HG02981 (cell line): ENCODE results near the gene NRDC.
A peak's percentile ranks its signal among the peaks of the same experiment; 100 is the strongest.

Experiments
- ATAC-seq: cut with Tn5 transposase; IDR thresholded peaks from one replicate; pipeline ENCODE4 v1.9.1; 2021; ENCODE audit warnings: mild to moderate bottlenecking, moderate library complexity; ENCODE audit not compliant: unreplicated experiment

Gene NRDC, protein sequence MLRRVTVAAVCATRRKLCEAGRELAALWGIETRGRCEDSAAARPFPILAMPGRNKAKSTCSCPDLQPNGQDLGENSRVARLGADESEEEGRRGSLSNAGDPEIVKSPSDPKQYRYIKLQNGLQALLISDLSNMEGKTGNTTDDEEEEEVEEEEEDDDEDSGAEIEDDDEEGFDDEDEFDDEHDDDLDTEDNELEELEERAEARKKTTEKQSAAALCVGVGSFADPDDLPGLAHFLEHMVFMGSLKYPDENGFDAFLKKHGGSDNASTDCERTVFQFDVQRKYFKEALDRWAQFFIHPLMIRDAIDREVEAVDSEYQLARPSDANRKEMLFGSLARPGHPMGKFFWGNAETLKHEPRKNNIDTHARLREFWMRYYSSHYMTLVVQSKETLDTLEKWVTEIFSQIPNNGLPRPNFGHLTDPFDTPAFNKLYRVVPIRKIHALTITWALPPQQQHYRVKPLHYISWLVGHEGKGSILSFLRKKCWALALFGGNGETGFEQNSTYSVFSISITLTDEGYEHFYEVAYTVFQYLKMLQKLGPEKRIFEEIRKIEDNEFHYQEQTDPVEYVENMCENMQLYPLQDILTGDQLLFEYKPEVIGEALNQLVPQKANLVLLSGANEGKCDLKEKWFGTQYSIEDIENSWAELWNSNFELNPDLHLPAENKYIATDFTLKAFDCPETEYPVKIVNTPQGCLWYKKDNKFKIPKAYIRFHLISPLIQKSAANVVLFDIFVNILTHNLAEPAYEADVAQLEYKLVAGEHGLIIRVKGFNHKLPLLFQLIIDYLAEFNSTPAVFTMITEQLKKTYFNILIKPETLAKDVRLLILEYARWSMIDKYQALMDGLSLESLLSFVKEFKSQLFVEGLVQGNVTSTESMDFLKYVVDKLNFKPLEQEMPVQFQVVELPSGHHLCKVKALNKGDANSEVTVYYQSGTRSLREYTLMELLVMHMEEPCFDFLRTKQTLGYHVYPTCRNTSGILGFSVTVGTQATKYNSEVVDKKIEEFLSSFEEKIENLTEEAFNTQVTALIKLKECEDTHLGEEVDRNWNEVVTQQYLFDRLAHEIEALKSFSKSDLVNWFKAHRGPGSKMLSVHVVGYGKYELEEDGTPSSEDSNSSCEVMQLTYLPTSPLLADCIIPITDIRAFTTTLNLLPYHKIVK

DNA sequence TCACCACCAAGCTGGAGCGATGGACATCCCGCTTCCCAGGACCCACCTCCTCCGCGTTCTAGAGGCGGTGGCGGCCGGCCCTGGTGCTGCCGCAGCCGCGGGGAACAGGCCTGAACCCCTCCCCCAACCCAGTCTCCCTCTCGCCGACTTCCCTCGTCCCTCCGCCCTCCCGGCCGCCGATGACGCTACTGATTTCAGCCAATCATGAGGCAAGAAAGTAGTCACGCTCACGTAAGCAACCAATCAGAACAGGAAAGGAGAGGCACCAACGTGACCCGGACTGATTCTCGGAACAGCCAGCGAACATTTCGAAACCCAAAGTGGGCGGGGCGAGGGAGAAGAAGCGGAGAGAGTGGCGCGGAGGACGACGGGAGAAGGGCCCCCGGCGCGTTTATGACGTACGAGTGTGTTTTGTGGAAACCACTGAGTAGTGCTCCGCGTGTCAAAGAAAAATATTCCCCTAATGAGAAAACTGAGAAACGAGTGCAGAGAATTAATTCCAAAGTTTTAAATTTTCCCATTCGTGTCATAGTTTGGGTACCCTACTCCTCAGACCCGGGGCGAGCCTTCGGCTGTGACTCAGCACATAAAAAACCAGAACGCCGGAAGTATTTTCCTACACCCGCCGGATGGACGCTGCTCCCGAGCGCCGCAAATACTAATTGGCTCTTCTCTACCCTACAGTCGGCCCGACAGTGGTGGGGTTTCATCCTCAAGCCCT is at the start of gene NRDC:
NRDC (minus strand) TSS at position 112 of the 721 bp plus-strand sequence. CDS start 112 bp downstream, outside the sequence.
- ATAC-seq, result peak; percentile 94

GRCh38 chr1:51927029-51927428 is 48.5 kb upstream of the NRDC start:
- ATAC-seq, result no peak

- ATAC-seq, result no peak
These were observed 47.8 kb upstream of the NRDC start for GRCh38 chr1:51926171-51926812.

- no peak for ATAC-seq
These were observed 45.9 kb upstream of the NRDC start for GRCh38 chr1:51924455-51924854.

GRCh38 chr1:51922040-51922439 is 43.5 kb upstream of the NRDC start:
- no peak for ATAC-seq

DNA sequence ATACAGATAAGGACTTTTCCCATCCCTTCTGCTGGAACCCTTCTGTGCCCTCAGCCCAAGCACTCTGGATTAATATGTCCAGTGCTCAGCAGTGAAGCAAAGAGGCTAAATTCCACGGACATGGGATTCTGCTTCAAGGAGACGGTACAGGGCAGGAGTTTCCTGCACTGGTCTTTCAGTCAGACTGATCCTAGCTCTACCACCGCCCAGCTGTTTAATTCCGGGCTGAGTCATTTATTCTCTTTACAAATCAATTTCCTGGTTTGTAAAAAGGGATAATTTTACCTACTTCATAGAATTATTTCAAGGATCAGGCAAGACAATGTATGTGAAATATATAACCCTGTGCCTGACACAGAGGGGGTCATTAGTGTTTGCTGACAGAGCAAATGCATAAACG is 41.6 kb upstream of the NRDC start:
- ATAC-seq, result no peak

GRCh38 chr1:51919684-51920083 is 41.2 kb upstream of the NRDC start:
- ATAC-seq, result no peak

DNA sequence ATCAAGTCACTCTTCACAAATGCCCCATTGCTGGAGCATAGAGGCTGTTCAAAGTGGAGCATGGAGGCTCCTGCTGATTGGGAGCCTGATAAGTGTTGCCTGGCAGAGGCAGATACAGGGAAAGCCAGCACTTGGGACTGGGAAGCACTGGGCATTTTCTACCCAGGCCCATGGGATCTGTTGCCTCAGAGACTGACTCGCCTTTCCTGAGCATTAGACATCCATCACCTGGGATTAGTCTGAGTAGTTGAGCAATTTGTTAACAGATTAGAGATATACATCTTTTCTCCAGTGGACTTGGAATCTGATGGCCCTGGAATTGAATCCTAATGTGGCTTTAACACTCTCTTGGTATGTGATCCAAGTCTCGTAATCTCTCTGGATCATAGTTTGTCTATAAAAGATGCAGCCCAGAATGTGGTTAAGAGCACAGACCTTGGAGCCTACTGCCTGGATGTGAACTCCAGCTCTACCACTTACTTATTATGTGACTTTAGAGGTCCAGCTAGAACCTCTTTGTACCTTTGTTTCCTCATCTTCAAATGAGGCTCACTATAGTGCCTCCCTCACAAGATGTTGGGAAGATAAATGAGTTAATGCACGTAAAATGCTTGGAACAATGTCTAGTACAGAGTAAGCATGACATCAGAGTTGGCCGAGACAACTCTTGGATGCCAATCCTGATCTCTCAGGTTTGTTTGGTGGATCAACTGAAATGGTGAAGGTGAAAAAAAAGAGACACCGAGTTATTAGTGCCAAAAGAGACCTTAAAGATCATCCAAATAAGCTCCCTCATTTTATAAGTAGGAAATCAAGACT is 38.3 kb upstream of the NRDC start:
- no peak for ATAC-seq

GRCh38 chr1:51915951-51916350 is 37.4 kb upstream of the NRDC start:
- no peak for ATAC-seq

- no peak for ATAC-seq
These were observed 34.4 kb upstream of the NRDC start for GRCh38 chr1:51912881-51913280.

- no peak for ATAC-seq
These were observed 31.9 kb upstream of the NRDC start for GRCh38 chr1:51910221-51911000.

DNA sequence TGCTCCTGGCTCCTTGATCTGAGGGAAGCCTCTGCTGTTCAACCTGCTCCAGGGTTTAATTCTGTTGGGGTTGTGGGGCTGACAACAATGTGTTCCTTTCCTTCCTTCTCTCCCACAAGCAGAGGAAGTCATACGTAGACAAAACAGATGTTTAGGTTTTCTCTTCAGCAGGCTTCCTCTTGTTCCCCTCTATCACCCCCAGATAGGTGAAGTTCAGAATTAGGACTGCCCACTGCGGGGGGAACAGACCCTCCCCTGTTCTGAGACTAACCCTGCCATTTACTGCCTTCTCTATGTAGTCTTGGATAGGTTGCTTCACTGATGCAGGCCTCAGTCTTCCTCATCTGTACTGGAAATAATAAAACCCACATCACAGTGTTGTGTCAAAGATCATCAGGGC is 30.0 kb upstream of the NRDC start:
- no peak for ATAC-seq

GRCh38 chr1:51907079-51907702 is 28.7 kb upstream of the NRDC start:
- ATAC-seq, result no peak

GRCh38 chr1:51906306-51907078 is 28.0 kb upstream of the NRDC start:
- ATAC-seq, result no peak

DNA sequence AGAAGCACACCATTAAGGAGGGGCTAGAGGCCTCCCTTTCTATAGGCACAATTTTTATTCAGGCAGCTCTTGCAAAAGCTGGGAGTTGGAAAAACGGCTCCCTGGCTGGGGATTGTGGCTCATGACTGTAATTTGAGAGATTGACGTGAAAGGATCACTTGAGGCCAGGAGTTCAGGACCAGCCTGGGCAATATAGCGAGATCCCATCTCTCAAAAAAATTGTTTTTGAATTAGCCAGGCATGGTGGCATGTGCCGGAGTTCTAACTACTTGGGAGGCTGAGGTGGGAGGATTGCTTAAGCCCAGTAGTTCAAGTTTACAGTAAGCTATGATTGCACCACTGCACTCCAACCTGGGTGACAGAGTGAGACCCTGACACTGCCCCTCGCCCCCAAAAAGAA is 23.9 kb upstream of the NRDC start:
- ATAC-seq, result no peak

DNA sequence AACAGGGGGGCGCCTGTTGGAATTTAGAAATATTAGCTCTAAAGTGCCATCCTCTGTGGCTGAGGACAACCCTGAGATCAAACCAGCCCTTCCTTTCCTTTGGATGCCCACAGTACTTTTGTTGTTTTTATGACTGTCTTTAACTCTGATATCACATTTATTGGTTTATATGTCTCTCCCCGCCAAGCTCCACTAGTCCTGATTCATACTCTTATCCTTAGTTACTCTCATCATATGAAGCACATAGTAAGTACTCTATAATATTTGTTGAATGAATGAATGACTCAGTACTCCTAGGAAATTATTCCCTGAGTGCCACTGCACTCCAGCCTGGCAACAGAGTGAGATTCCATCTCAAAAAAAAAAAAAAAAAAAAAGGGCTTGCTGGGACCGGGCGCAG is 22.6 kb upstream of the NRDC start:
- no peak for ATAC-seq

GRCh38 chr1:51899022-51899421 is 20.5 kb upstream of the NRDC start:
- ATAC-seq, result no peak
